Karpas-422 (cell line): ENCODE results near the gene DUSP22. TPM values are rescaled to one million over a fixed set of nuclear protein-coding genes. Genes with fewer than 3 reads are reported as not detected.

Experiments
- DNase-seq: peaks from one replicate; pipeline ENCODE4 v3.0.0-alpha.2; 2015
- H2AFZ ChIP-seq: fragments of 200-600 bp; sonication (generic); 2 replicates; pipeline ENCODE4 v1.6.1; 2014; ENCODE audit warnings: antibody characterized with exemption, low read length, mixed read lengths
- H3K27ac ChIP-seq: fragments of 200-600 bp; sonication (generic); 2 replicates; pipeline ENCODE4 v1.5.1; 2014; ENCODE audit warnings: mild to moderate bottlenecking, low read length, moderate library complexity
- H3K27me3 ChIP-seq: fragments of 200-600 bp; sonication (generic); 2 replicates; pipeline ENCODE4 v1.6.1; 2014; ENCODE audit warnings: low read length, mixed read lengths
- H3K36me3 ChIP-seq: fragments of 200-600 bp; sonication (generic); 2 replicates; pipeline ENCODE4 v1.6.1; 2014; ENCODE audit warnings: low read length, mixed read lengths; ENCODE audit not compliant: insufficient read depth
- H3K4me1 ChIP-seq: fragments of 200-600 bp; sonication (generic); 2 replicates; pipeline ENCODE4 v1.6.1; 2014; ENCODE audit warnings: mild to moderate bottlenecking, low read length, mixed read lengths
- H3K4me2 ChIP-seq: fragments of 200-600 bp; sonication (generic); 2 replicates; pipeline ENCODE4 v1.6.1; 2014; ENCODE audit warnings: low read length, low read depth, mild to moderate bottlenecking; ENCODE audit not compliant: poor library complexity, severe bottlenecking
- H3K4me3 ChIP-seq: fragments of 200-600 bp; sonication (generic); 2 replicates; pipeline ENCODE4 v1.5.1; 2014; ENCODE audit warnings: mild to moderate bottlenecking, antibody characterized with exemption, low read length, mixed read lengths
- H3K79me2 ChIP-seq: fragments of 200-600 bp; sonication (generic); 2 replicates; pipeline ENCODE4 v1.6.1; 2014; ENCODE audit warnings: mild to moderate bottlenecking, low read length, mixed read lengths
- H3K9ac ChIP-seq: fragments of 200-600 bp; sonication (generic); 2 replicates; pipeline ENCODE4 v1.6.0; 2014; ENCODE audit warnings: low read length
- H3K9me2 ChIP-seq: fragments of 200-600 bp; sonication (generic), shearing (Covaris generic); replicated peaks from 2 replicates; pipeline ENCODE4 v1.6.0; 2014; ENCODE audit warnings: mild to moderate bottlenecking, low read length, moderate library complexity; ENCODE audit not compliant: insufficient read depth
- H3K9me3 ChIP-seq: fragments of 300-700, 200-600 bp; sonication (generic); 2 replicates; pipeline ENCODE4 v1.6.1; 2014; ENCODE audit warnings: low read length, mixed read lengths
- H4K20me1 ChIP-seq: fragments of 200-600 bp; sonication (generic); 2 replicates; pipeline ENCODE4 v1.6.1; 2014; ENCODE audit warnings: mild to moderate bottlenecking, antibody characterized with exemption, low read length, low read depth; ENCODE audit not compliant: insufficient read depth
- total RNA-seq: library from RNA; depleted of rRNA; stranded (reverse); fragments of >200 nt; shearing (Covaris generic); gene quantifications from 2 replicates; pipeline ENCODE4 v1.2.3, GENCODE V29; 2014; ENCODE audit warnings: low replicate concordance

DUSP22 gene
- total RNA-seq, 1 experiment from 2014 or later, result 13.2 TPM

GRCh38 chr6:308768-309167 lies 16.5 kb downstream of the DUSP22 start:
- no peaks in the 10 kb centered on the region for H3K36me3 ChIP-seq
- H3K9me2 ChIP-seq, result no peaks in the 10 kb centered on the region
- no peaks in the 10 kb centered on the region; the same call in 1 of the 2 replicates for H3K9me3 ChIP-seq
- DNase-seq, result no peak
- H3K79me2 ChIP-seq, result no peaks in the 10 kb centered on the region
- H4K20me1 ChIP-seq, result no peaks in the 10 kb centered on the region
- H3K9ac ChIP-seq, result no peak overlapping the region
- no peaks in the 10 kb centered on the region for H3K4me1 ChIP-seq
- H3K4me3 ChIP-seq, result no peak overlapping the region
- H3K4me2 ChIP-seq, result no peak overlapping the region
- no peak overlapping the region for H3K27ac ChIP-seq
- H3K27me3 ChIP-seq, result no peaks in the 10 kb centered on the region
- H2AFZ ChIP-seq, result no peak overlapping the region

GRCh38 chr6:309947-310346 lies 17.7 kb downstream of the DUSP22 start:
- H3K4me1 ChIP-seq, result no peaks in the 10 kb centered on the region
- no peak overlapping the region for H3K4me3 ChIP-seq
- H3K79me2 ChIP-seq, result no peaks in the 10 kb centered on the region
- H3K9me2 ChIP-seq, result no peaks in the 10 kb centered on the region
- no peak overlapping the region for H3K9ac ChIP-seq
- no peaks in the 10 kb centered on the region; the same call in 1 of the 2 replicates for H3K9me3 ChIP-seq
- H3K27ac ChIP-seq, result no peak overlapping the region
- no peaks in the 10 kb centered on the region for H4K20me1 ChIP-seq
- H3K36me3 ChIP-seq, result no peaks in the 10 kb centered on the region
- H2AFZ ChIP-seq, result no peak overlapping the region
- no peak overlapping the region for H3K4me2 ChIP-seq
- no peaks in the 10 kb centered on the region for H3K27me3 ChIP-seq
- no peak for DNase-seq

- no peak overlapping the region for H3K9ac ChIP-seq
- no peaks in the 10 kb centered on the region for H3K36me3 ChIP-seq
- no peaks in the 10 kb centered on the region for H3K27me3 ChIP-seq
- no peaks in the 10 kb centered on the region for H3K9me2 ChIP-seq
- H3K27ac ChIP-seq, result no peak overlapping the region
- H3K9me3 ChIP-seq, result no peaks in the 10 kb centered on the region; the same call in 1 of the 2 replicates
- H3K4me1 ChIP-seq, result no peaks in the 10 kb centered on the region
- H2AFZ ChIP-seq, result no peak overlapping the region
- DNase-seq, result no peak
- H3K79me2 ChIP-seq, result no peaks in the 10 kb centered on the region
- no peak overlapping the region for H3K4me2 ChIP-seq
- H3K4me3 ChIP-seq, result no peak overlapping the region
- H4K20me1 ChIP-seq, result no peaks in the 10 kb centered on the region
Measured at GRCh38 chr6:310671-311070, 18.4 kb downstream of the DUSP22 start.

GRCh38 chr6:311679-312220 lies 19.5 kb downstream of the DUSP22 start:
- Histone ChIP-seq H3K36me3 (no peaks in the 10 kb centered on the region), H3K79me2 (no peaks in the 10 kb centered on the region), H4K20me1 (no peaks in the 10 kb centered on the region), H3K4me3 (no peak overlapping the region), H3K4me2 (no peak overlapping the region), H3K4me1 (no peaks in the 10 kb centered on the region), H3K27ac (no peak overlapping the region), H3K9me3 (no peaks in the 10 kb centered on the region; the same call in 1 of the 2 replicates), H3K9ac (no peak overlapping the region), H3K9me2 (no peaks in the 10 kb centered on the region), H2AFZ (no peak overlapping the region), H3K27me3 (no peaks in the 10 kb centered on the region)
- no peak for DNase-seq

- no peaks in the 10 kb centered on the region for H3K4me1 ChIP-seq
- no peaks in the 10 kb centered on the region for H3K79me2 ChIP-seq
- no peaks in the 10 kb centered on the region for H3K36me3 ChIP-seq
Measured at GRCh38 chr6:313087-313486, 20.8 kb downstream of the DUSP22 start.

GRCh38 chr6:313917-314316 lies 21.6 kb downstream of the DUSP22 start:
- Histone ChIP-seq H3K27me3 (no peaks in the 10 kb centered on the region), H3K79me2 (no peaks in the 10 kb centered on the region), H3K9ac (no peak overlapping the region), H3K4me3 (no peak overlapping the region), H3K27ac (no peak overlapping the region), H2AFZ (no peak overlapping the region), H4K20me1 (no peaks in the 10 kb centered on the region), H3K9me2 (no peaks in the 10 kb centered on the region), H3K4me2 (no peak overlapping the region), H3K9me3 (no peaks in the 10 kb centered on the region; the same call in 1 of the 2 replicates), H3K4me1 (no peaks in the 10 kb centered on the region), H3K36me3 (no peaks in the 10 kb centered on the region)
- no peak for DNase-seq

More at GRCh38 chr6:313087-313486, 20.8 kb downstream of the DUSP22 start:
- H3K27ac ChIP-seq, result no peak overlapping the region
- DNase-seq, result no peak
- no peak overlapping the region for H2AFZ ChIP-seq
- H3K9me3 ChIP-seq, result no peaks in the 10 kb centered on the region; the same call in 1 of the 2 replicates
- H3K9ac ChIP-seq, result no peak overlapping the region
- H3K27me3 ChIP-seq, result no peaks in the 10 kb centered on the region
- H3K4me3 ChIP-seq, result no peak overlapping the region
- no peaks in the 10 kb centered on the region for H4K20me1 ChIP-seq
- H3K4me2 ChIP-seq, result no peak overlapping the region
- H3K9me2 ChIP-seq, result no peaks in the 10 kb centered on the region

GRCh38 chr6:314377-314776 lies 22.1 kb downstream of the DUSP22 start:
- H4K20me1 ChIP-seq, result no peaks in the 10 kb centered on the region
- H3K4me3 ChIP-seq, result no peak overlapping the region
- no peaks in the 10 kb centered on the region for H3K36me3 ChIP-seq
- no peaks in the 10 kb centered on the region for H3K4me1 ChIP-seq
- H3K9me2 ChIP-seq, result no peaks in the 10 kb centered on the region
- no peaks in the 10 kb centered on the region for H3K9me3 ChIP-seq
- H3K9ac ChIP-seq, result no peak overlapping the region
- DNase-seq, result no peak
- H3K27me3 ChIP-seq, result no peaks in the 10 kb centered on the region
- no peaks in the 10 kb centered on the region for H3K79me2 ChIP-seq
- H3K27ac ChIP-seq, result no peak overlapping the region
- H3K4me2 ChIP-seq, result no peak overlapping the region
- no peak overlapping the region for H2AFZ ChIP-seq

GRCh38 chr6:315226-315625 lies 22.9 kb downstream of the DUSP22 start:
- H3K4me3 ChIP-seq, result no peak overlapping the region
- H3K4me2 ChIP-seq, result no peak overlapping the region
- H3K4me1 ChIP-seq, result no peaks in the 10 kb centered on the region
- H3K9me3 ChIP-seq, result no peaks in the 10 kb centered on the region
- H2AFZ ChIP-seq, result no peak overlapping the region
- no peaks in the 10 kb centered on the region for H3K27me3 ChIP-seq
- DNase-seq, result no peak
- H3K27ac ChIP-seq, result no peak overlapping the region
- no peaks in the 10 kb centered on the region for H3K36me3 ChIP-seq
- 0 out of 2 replicates have a peak, but pooled peaks cover 2% of the 10 kb centered on the region for H4K20me1 ChIP-seq
- no peaks in the 10 kb centered on the region for H3K9me2 ChIP-seq
- no peak overlapping the region for H3K9ac ChIP-seq
- H3K79me2 ChIP-seq, result no peaks in the 10 kb centered on the region
